ENCODE results near the gene PDZD7. TPM values are rescaled to one million over a fixed set of nuclear protein-coding genes. Genes with fewer than 3 reads are reported as not detected.
A peak's percentile ranks its signal among the peaks of the same experiment; 100 is the strongest.

PDZD7 gene
- total and polyA plus RNA-seq, 10 donors = 0.17 to 2.3 (median 1.1) TPM

- 63 to 82% (median 70%) methylated on average over 10 of the region's 10 CpGs for WGBS, 5 donors
- Histone ChIP-seq H3K4me1 (peaks cover 8 to 31% (median 16%) of the 10 kb centered on the region in 6 donors), H3K27me3 (replicated peaks in 1 of 7) (peaks cover 0 to 36% (median 6%) of the 10 kb centered on the region in 7 donors), H3K27ac (no peak overlapping the region), H3K36me3 (no peaks in the 10 kb centered on the region), H3K4me3 (no peak overlapping the region), H3K9me3 (no peaks in the 10 kb centered on the region)
- no peak for TF ChIP-seq POLR2A (IDR thresholded peaks at IDR 0.05)
- intact Hi-C loops (cut with DNase I; ENCODE audit: low total_unique reads) = no loop called here
- DNase-seq = no peak
Measured at GRCh38 chr10:101020427-101021075, 10.4 kb downstream of the PDZD7 start.

DNA sequence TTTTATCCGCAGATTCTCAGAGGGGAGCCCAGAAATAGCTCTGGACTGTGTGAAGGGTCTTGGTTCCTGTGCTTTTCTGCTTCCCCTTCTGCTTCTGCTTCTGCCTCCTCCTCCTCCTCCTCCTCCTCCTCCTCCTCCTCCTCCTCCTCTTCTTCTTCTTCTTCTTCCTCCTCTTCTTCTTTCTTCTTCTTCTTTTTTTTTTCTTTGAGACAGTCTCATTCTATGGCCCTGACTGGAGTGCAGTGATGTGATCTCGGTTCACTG, 11.6 kb downstream of the PDZD7 start:
- 31 to 36% (median 33%) methylated on average over 2 of the region's 2 CpGs for WGBS, 5 donors
- Histone ChIP-seq H3K4me3 (no peak overlapping the region), H3K9me3 (no peaks in the 10 kb centered on the region), H3K36me3 (no peaks in the 10 kb centered on the region), H3K4me1 (peaks cover 8 to 37% (median 17%) of the 10 kb centered on the region in 6 donors), H3K27me3 (replicated peaks in 1 of 7) (peaks cover 0 to 38% (median 6%) of the 10 kb centered on the region in 7 donors), H3K27ac (no peak overlapping the region)
- intact Hi-C loops (cut with DNase I; ENCODE audit: low total_unique reads) = no loop called here
- no peak for DNase-seq
- no peak for TF ChIP-seq POLR2AphosphoS5 (IDR thresholded peaks at IDR 0.05)
- no peak for TF ChIP-seq CTCF (IDR thresholded peaks at IDR 0.05 in 8 of 11, conservative IDR thresholded peaks at IDR 0.05 in 3 of 11)
- no peak for TF ChIP-seq POLR2A (IDR thresholded peaks at IDR 0.05)

GRCh38 chr10:101018600-101019439, 12.1 kb downstream of the PDZD7 start:
- WGBS, 5 donors = 18 to 31% (median 22%) methylated on average over 25 to 45 of the region's 45 CpGs
- peaks cover 0 to 38% (median 6%) of the 10 kb centered on the region in 7 donors for H3K27me3 ChIP-seq (replicated peaks in 1 of 7)
- H3K36me3 ChIP-seq = no peaks in the 10 kb centered on the region
- no peaks in the 10 kb centered on the region for H3K9me3 ChIP-seq
- intact Hi-C loops (cut with DNase I; ENCODE audit: low total_unique reads) = no loop called here
- H3K4me3 ChIP-seq = peak overlapping the region in 1 of 8 donors; percentile 35
- TF ChIP-seq POLR2A (IDR thresholded peaks at IDR 0.05) (no peak), CTCF (IDR thresholded peaks at IDR 0.05 in 8 of 11, conservative IDR thresholded peaks at IDR 0.05 in 3 of 11) (peak in 10 of 11 experiments; percentile 36 to 84 (median 70)), POLR2AphosphoS5 (IDR thresholded peaks at IDR 0.05) (peak in 1 of 3 donors; percentile 43)
- peak; percentile 86 for DNase-seq
- peaks cover 8 to 43% (median 19%) of the 10 kb centered on the region in 6 donors for H3K4me1 ChIP-seq
- H3K27ac ChIP-seq = no peak overlapping the region

- Histone ChIP-seq H3K27me3 (replicated peaks in 1 of 7) (peaks cover 0 to 38% (median 6%) of the 10 kb centered on the region in 7 donors), H3K27ac (no peak overlapping the region), H3K36me3 (no peaks in the 10 kb centered on the region), H3K4me3 (peak overlapping the region in 1 of 8 donors; percentile 35), H3K4me1 (peaks cover 12 to 49% (median 23%) of the 10 kb centered on the region in 6 donors), H3K9me3 (no peaks in the 10 kb centered on the region)
- no peak for DNase-seq
- TF ChIP-seq CTCF (IDR thresholded peaks at IDR 0.05 in 8 of 11, conservative IDR thresholded peaks at IDR 0.05 in 3 of 11) (no peak), POLR2AphosphoS5 (IDR thresholded peaks at IDR 0.05) (no peak), POLR2A (IDR thresholded peaks at IDR 0.05) (no peak)
- intact Hi-C loops (cut with DNase I; ENCODE audit: low total_unique reads) = no loop called here
- 29 to 41% (median 34%) methylated on average over 19 to 20 of the region's 20 CpGs for WGBS, 5 donors
Measured at GRCh38 chr10:101018118-101018599, 12.8 kb downstream of the PDZD7 start.

All from spleen (tissue), 11 donors.